ENCODE results near the gene LDB3.

Gene LDB3

DNA sequence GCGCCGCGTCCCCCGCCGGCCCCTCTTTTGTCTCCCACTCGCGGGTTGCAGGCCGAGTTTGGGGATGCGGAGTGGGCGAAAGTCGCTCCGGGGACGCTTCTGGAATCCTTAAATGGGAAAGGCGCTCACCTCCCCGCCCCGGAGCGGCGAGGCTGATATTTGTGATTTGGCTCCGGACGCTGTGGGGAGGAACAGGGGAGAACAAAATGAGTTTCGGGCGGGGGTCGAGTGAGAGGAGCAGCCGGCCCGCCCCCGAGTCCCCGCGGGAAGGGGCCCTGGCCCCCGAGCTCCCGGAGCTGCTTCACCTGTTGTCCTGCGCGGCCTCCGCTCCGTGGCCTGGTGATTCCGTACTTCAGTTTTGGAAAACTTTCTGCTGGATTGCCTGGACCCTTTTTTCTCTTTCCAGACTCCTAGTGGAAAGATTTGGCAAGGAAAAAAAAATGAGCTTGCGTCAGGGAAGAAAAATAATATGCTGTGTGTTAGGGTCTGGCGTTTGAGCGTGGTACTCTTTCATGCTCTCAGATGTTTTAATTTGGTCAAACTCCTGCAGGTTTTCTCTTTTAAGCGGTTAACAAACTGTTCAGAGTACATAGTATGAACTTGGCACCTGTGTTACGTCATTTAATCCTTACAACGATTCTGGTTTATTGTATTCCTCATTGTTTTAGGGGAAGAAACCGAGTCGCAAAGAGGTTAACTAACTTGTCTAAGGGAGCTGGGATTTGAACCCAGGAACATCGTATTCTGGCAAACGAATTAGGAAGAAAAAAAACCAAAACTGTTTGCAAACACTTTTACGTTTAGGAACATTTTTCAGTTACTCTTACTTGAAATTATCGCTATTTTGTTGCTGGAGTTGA, 89.0 kb downstream of the LDB3 start (continued):
- TF ChIP-seq, protein P1, sequence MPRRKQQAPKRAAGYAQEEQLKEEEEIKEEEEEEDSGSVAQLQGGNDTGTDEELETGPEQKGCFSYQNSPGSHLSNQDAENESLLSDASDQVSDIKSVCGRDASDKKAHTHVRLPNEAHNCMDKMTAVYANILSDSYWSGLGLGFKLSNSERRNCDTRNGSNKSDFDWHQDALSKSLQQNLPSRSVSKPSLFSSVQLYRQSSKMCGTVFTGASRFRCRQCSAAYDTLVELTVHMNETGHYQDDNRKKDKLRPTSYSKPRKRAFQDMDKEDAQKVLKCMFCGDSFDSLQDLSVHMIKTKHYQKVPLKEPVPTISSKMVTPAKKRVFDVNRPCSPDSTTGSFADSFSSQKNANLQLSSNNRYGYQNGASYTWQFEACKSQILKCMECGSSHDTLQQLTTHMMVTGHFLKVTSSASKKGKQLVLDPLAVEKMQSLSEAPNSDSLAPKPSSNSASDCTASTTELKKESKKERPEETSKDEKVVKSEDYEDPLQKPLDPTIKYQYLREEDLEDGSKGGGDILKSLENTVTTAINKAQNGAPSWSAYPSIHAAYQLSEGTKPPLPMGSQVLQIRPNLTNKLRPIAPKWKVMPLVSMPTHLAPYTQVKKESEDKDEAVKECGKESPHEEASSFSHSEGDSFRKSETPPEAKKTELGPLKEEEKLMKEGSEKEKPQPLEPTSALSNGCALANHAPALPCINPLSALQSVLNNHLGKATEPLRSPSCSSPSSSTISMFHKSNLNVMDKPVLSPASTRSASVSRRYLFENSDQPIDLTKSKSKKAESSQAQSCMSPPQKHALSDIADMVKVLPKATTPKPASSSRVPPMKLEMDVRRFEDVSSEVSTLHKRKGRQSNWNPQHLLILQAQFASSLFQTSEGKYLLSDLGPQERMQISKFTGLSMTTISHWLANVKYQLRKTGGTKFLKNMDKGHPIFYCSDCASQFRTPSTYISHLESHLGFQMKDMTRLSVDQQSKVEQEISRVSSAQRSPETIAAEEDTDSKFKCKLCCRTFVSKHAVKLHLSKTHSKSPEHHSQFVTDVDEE (CRISPR knock-in tag; IDR thresholded peaks at IDR 0.05), result no peak
- TF ChIP-seq TOX (CRISPR knock-in tag; IDR thresholded peaks at IDR 0.05; ENCODE audit: borderline replicate concordance) (no peak), ZNF565 (CRISPR knock-in tag; conservative IDR thresholded peaks at IDR 0.05; ENCODE audit: low read depth) (no peak), PPARA (CRISPR knock-in tag; IDR thresholded peaks at IDR 0.05; ENCODE audit: borderline replicate concordance) (no peak), RARB (CRISPR knock-in tag; IDR thresholded peaks at IDR 0.05) (no peak)

DNA sequence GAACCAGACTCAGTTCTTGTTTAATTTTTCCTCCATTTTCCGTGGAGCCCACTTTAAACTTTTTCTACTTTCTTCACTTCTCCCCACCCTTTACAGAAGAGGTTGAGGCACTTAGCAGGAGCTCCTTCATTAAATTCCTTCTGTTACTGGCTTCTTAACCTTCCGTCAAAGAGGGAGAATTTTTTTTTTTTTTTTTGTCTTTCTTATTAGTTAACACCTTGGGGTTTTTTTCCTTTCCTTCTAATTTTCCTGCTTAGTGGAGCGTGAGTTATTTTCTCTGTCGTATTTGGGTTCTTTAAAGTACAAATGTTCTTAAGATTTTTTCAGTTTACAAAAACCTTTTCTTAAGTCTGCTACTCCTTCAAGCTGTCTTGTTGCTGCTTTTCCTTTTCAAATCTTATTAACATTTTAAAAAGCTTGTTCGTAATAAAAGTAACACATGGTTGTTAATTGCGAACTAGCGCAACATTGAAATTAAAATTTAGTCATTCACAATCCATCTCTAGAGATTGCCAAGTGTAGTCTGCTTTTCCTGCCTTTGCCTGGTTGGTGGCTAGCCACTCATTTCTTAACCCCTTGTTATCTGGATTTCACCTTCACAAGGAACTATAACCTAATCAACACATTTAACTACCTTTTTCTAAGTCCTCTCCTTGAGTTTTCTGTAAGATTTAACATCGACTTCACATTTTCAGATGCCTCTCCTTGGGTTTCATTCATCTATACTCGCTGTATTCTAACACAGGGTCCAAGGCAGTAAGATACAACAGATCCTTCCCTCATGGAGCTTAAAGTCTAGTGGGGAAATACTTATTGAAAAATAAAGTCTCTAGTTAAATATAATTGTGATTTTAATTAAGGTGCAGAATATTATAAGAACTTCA, 90.1 kb downstream of the LDB3 start:
- ATAC-seq, result no peak
- TF ChIP-seq ZFP30 (CRISPR knock-in tag; IDR thresholded peaks at IDR 0.05) (no peak), CSDC2 (CRISPR knock-in tag; IDR thresholded peaks at IDR 0.05) (no peak)

DNA sequence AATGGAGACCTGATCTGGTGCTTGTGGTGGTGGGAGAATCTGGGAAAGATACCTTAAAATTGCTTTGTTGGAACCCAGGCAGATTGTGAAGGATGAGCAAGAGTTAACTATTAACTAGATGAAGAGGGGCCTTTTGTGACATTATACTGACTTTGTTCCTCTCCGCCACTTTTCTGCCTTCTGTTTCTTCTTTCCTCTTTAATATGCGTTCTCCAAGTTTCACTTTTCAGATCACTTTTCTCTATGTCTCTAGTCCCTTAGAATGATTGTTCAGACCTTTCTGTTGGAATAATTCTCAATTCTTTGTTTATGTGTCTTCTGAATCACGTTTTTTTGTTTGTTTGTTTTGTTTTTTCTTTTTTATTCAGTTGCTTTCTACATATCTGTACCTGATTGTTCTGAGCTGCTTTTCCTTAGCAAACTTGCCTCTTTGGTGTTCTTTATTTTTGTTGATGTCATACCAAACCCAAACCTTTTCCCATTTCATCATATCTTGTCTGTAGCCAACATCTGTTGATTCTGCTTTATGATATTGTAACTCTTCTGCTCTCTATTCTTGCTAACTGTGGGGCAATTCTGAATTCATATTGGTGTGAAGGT, 90.9 kb downstream of the LDB3 start:
- TF ChIP-seq GLIS3 (CRISPR knock-in tag; IDR thresholded peaks at IDR 0.05), result no peak
- TF ChIP-seq ZFP30 (CRISPR knock-in tag; IDR thresholded peaks at IDR 0.05), result no peak
- ATAC-seq, result no peak

DNA sequence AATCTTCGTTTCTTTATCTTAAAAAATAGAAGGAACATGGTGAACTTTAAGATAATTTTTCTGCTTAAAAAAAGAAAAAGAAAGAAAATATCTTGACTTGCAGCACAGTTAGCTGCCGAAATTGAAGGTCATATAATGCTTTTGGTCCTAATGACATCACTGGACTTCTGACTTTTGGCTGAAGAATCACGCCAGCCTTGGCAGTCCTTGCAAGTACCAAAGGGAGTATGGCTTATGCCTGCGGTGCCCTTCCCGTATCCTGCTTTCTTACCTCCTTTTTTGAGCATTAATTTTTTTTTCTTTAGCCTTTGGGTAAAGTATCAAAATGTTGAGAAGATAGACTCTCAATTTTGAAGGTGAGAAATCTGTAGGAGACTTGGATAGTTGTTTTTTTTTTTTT, 95.1 kb downstream of the LDB3 start:
- TF ChIP-seq PPARA (CRISPR knock-in tag; IDR thresholded peaks at IDR 0.05; ENCODE audit: borderline replicate concordance) (no peak), ZFP30 (CRISPR knock-in tag; IDR thresholded peaks at IDR 0.05) (no peak), CSDC2 (CRISPR knock-in tag; IDR thresholded peaks at IDR 0.05) (no peak), ARNTL (CRISPR knock-in tag; IDR thresholded peaks at IDR 0.05; ENCODE audit: borderline replicate concordance, low read depth) (no peak), TOX (CRISPR knock-in tag; IDR thresholded peaks at IDR 0.05; ENCODE audit: borderline replicate concordance) (no peak), ESRRG (CRISPR knock-in tag; IDR thresholded peaks at IDR 0.05) (no peak), ZC3H10 (CRISPR knock-in tag; IDR thresholded peaks at IDR 0.05) (no peak), GLIS3 (CRISPR knock-in tag; IDR thresholded peaks at IDR 0.05) (no peak), RARB (CRISPR knock-in tag; IDR thresholded peaks at IDR 0.05) (no peak), OSR1 (CRISPR knock-in tag; IDR thresholded peaks at IDR 0.05) (no peak)
- TF ChIP-seq, protein P2, sequence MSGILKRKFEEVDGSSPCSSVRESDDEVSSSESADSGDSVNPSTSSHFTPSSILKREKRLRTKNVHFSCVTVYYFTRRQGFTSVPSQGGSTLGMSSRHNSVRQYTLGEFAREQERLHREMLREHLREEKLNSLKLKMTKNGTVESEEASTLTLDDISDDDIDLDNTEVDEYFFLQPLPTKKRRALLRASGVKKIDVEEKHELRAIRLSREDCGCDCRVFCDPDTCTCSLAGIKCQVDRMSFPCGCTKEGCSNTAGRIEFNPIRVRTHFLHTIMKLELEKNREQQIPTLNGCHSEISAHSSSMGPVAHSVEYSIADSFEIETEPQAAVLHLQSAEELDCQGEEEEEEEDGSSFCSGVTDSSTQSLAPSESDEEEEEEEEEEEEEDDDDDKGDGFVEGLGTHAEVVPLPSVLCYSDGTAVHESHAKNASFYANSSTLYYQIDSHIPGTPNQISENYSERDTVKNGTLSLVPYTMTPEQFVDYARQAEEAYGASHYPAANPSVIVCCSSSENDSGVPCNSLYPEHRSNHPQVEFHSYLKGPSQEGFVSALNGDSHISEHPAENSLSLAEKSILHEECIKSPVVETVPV (CRISPR knock-in tag; IDR thresholded peaks at IDR 0.05), result no peak
- TF ChIP-seq, protein P1 (CRISPR knock-in tag; IDR thresholded peaks at IDR 0.05), result no peak
- no peak for ATAC-seq

DNA sequence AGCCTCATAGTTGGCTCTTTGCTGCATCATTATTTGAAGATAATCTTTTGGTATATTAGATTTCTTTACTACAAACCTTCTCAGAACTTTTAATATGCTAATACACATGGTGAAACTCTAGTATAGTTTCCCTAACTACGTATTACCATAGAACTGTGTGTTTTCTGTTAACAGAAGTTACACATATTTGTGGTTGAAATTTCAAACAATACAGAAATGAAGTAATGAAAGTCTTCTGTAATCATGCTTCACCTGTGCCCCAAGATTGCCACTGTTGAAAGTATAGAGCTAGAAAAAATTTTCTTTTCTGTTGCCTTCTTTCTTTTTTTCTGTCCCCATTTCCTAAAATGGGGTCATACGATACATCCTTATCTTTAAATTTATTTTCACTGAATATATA, 97.2 kb downstream of the LDB3 start:
- no peak for ATAC-seq
- TF ChIP-seq TCF4 (CRISPR knock-in tag; IDR thresholded peaks at IDR 0.05; ENCODE audit: borderline replicate concordance), result no peak
- no peak for TF ChIP-seq GLIS3 (CRISPR knock-in tag; IDR thresholded peaks at IDR 0.05)
- TF ChIP-seq PPARA (CRISPR knock-in tag; IDR thresholded peaks at IDR 0.05; ENCODE audit: borderline replicate concordance), result no peak
- TF ChIP-seq CSDC2 (CRISPR knock-in tag; IDR thresholded peaks at IDR 0.05), result no peak
- no peak for TF ChIP-seq BACH2 (CRISPR knock-in tag; IDR thresholded peaks at IDR 0.05; ENCODE audit: borderline replicate concordance)
